Esophagus squamous epithelium (tissue), 4 donors: Measurements from ENCODE around the gene CLOCK.

Experiments used
- CTCF ChIP-seq, 6 experiments: fragments of 450-650 bp in 4 of 6; fragments of 200-600 bp in 2 of 6; sonication (generic) in 2 of 6; IDR thresholded peaks; one replicate each; pipeline ENCODE4 v1.5.1; 2016 to 2019; ENCODE audit warnings: antibody characterized with exemption in 6 of 6, mild to moderate bottlenecking in 4 of 6, moderate library complexity in 4 of 6
- POLR2A ChIP-seq, 4 donors: fragments of 450-650 bp; IDR thresholded peaks; one replicate each; pipeline ENCODE4 v1.6.1; 2017; ENCODE audit warnings: antibody characterized with exemption in 4 of 4, mild to moderate bottlenecking in 4 of 4, moderate library complexity in 3 of 4

DNA sequence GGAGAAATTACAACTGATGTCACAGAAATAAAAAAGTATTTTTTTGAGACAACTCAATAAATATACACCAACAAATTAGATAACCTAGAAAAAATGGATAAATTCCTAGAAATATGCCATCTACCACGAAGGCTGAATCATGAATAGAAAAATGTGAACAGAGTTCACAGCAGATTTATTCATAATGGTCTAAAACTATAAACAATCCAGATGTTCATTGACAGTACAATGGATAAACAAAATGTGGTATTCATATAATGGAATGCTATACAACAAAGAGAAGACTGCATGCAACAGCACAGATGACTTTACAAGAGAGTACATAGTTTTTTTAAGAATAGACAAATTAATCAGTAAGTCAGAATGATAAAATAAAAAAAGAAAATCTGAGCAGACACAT lies 55.2 kb downstream of the CLOCK start:
- TF ChIP-seq CTCF (IDR thresholded peaks at IDR 0.05) (no peak), POLR2A (IDR thresholded peaks at IDR 0.05) (no peak)
